Testis (tissue), 2 donors: ENCODE data around the gene GATA5.

ENCODE experiments used
- CTCF ChIP-seq, 3 experiments: fragments of 450-650 bp in 2 of 3; fragments of 200-600 bp in 1 of 3; sonication (generic) in 1 of 3; IDR thresholded peaks; one replicate each; pipeline ENCODE4 v1.5.1; 2016 to 2019; ENCODE audit warnings: antibody characterized with exemption in 3 of 3, mild to moderate bottlenecking in 2 of 3, moderate library complexity in 1 of 3
- POLR2A ChIP-seq: fragments of 450-650 bp; IDR thresholded peaks from one replicate; pipeline ENCODE4 v1.6.1; 2017; ENCODE audit warnings: antibody characterized with exemption, mild to moderate bottlenecking, moderate library complexity

- TF ChIP-seq CTCF (IDR thresholded peaks at IDR 0.05) (no peak), POLR2A (no peak)
Measured at GRCh38 chr20:62507323-62507722, 31.5 kb upstream of the GATA5 start.
